Lower lobe of right lung (tissue), 2 donors: ENCODE results near the gene HYPK. TPM values are rescaled to one million over a fixed set of nuclear protein-coding genes. Genes with fewer than 3 reads are reported as not detected.
"Not testable (repeated sequence)": the region's sequence is repeated elsewhere in the genome, so short reads cannot be mapped to it uniquely, and the experiment has no call there.

Experiments used
- ATAC-seq, 2 donors: fragments of 200-7000 bp; cut with Tn5 transposase; one replicate each; pipeline ENCODE4 v1.9.1; 2020 to 2022; ENCODE audit warnings: mild to moderate bottlenecking in 2 of 2, moderate library complexity in 2 of 2
- DNase-seq: peaks from one replicate; pipeline ENCODE4 v3.0.0-alpha.2; 2020
- H3K27ac ChIP-seq: fragments of 200-600 bp; one replicate; pipeline ENCODE4 v1.8.0; 2022
- H3K27me3 ChIP-seq: fragments of 200-600 bp; one replicate; pipeline ENCODE4 v1.8.0; 2022; ENCODE audit warnings: low read depth
- H3K36me3 ChIP-seq: fragments of 200-600 bp; one replicate; pipeline ENCODE4 v1.8.0; 2022; ENCODE audit warnings: mild to moderate bottlenecking
- H3K4me1 ChIP-seq: fragments of 200-600 bp; one replicate; pipeline ENCODE4 v1.8.0; 2022
- H3K4me3 ChIP-seq: fragments of 200-600 bp; one replicate; pipeline ENCODE4 v1.8.0; 2022; ENCODE audit warnings: mild to moderate bottlenecking
- H3K9me3 ChIP-seq: fragments of 200-600 bp; one replicate; pipeline ENCODE4 v1.8.0; 2022
- intact Hi-C: fragments of 100-400 bp; cut with DNase I; formaldehyde crosslinking; loops from one replicate; pipeline ENCODE4 v1.11.0; 2022
- total RNA-seq: library from RNA; stranded (reverse); fragmentation: NEBNext Ultra II Directional; extraction: Animal tissue kit (Norgen Biotek cat#: 25700); gene quantifications from one replicate; pipeline ENCODE4 v1.2.1, GENCODE V29; 2021
- TF ChIP-seq, protein P1 (sequence below): fragments of 200-600 bp; IDR thresholded peaks from one replicate; pipeline ENCODE4 v1.8.0; 2022; ENCODE audit warnings: antibody characterized with exemption, mild to moderate bottlenecking
- donor health status: DM: no; HTN: yes; CAD: no; lungs with severe emphysema.

Gene HYPK
- total RNA-seq, 1 donor from 2014 or later, result 13.2 TPM

DNA sequence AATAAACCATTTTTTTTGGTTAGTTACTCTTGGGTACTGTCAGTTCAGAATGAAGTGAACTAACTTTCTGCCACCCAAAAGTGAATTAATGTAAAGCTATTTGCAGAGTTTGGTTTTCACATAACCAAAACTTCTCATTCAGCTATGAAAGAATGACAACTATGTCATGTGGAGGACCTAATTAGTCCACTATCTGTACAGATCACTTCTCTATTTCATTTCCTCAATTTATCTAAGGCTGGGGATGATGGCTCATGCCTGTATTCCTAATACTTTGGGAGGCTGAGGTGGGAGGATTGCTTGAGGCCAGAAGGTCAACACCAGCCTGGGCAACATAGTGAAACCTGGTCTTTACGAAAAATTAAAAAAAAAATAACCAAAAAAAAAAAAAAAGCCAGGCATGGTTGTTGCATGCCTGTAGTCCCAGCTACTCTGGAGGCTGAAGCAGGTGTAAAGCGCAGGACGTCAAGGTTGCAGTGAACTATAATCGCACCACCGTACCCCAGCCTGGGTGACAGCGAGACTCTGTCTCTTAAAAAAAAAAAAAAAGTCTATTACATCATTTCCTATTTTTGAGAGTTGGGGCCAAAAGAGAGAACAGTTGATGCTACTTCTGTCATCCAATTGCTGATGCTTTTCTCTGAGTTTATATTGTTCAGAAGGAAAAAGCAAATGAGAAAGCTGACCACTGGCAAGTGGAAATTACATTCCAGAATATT is 8.7 kb downstream of the HYPK start:
- intact Hi-C loops, result no loop called here
- peak in 1 of 2 donors; percentile 69 for ATAC-seq

DNA sequence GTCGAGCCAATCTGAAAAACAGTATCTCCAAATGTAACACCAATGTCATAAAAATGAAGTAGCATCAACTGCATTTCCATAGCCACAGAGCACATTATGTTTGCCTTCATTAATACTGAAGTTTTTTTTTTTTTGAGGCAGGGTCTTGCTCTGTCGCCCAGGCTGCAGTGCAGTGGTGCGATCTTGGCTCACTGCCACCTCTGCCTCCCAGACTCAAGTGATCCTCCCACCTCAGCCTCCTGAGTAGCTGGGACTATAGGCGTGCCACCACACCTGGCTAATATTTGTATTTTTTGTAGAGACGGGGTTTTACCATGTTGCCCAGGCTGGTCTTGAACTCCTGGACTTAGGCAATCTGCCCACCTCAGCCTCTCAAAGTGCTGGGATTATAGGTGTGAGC is 14.7 kb downstream of the HYPK start:
- DNase-seq, result peak; percentile 28
- H3K4me3 ChIP-seq, H3K27me3 ChIP-seq, ATAC-seq, H3K27ac ChIP-seq, H3K9me3 ChIP-seq, intact Hi-C loops, H3K4me1 ChIP-seq: not testable (repeated sequence)
- peaks cover 84% of the 10 kb centered on the region for H3K36me3 ChIP-seq

More for the DNA sequence above, 8.7 kb downstream of the HYPK start:
- no peak for DNase-seq
- H3K4me3 ChIP-seq, result no peak overlapping the region
- peaks cover 100% of the 10 kb centered on the region for H3K36me3 ChIP-seq
- no peaks in the 10 kb centered on the region for H3K4me1 ChIP-seq
- TF ChIP-seq, protein P1, sequence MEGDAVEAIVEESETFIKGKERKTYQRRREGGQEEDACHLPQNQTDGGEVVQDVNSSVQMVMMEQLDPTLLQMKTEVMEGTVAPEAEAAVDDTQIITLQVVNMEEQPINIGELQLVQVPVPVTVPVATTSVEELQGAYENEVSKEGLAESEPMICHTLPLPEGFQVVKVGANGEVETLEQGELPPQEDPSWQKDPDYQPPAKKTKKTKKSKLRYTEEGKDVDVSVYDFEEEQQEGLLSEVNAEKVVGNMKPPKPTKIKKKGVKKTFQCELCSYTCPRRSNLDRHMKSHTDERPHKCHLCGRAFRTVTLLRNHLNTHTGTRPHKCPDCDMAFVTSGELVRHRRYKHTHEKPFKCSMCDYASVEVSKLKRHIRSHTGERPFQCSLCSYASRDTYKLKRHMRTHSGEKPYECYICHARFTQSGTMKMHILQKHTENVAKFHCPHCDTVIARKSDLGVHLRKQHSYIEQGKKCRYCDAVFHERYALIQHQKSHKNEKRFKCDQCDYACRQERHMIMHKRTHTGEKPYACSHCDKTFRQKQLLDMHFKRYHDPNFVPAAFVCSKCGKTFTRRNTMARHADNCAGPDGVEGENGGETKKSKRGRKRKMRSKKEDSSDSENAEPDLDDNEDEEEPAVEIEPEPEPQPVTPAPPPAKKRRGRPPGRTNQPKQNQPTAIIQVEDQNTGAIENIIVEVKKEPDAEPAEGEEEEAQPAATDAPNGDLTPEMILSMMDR, result no peak
- no peak overlapping the region for H3K27ac ChIP-seq
- no peaks in the 10 kb centered on the region for H3K9me3 ChIP-seq
- H3K27me3 ChIP-seq, result no peaks in the 10 kb centered on the region

DNA sequence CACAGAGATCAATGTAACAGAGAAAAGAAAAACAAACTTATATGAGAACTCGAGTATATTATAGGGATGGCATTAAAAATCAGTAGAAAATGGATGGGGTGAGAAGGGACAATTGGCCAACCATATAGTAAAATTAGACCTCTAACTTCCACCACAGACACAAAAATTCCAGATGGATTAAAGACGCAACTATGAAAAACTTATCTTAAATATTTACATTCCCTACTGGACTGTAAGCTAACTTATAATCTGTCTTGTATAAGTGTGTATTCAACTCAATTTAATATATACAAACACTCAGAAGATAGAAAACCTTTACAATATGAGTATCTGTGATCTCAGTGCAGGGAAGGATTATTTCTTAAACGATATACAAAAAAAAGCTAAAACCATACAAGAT is 21.1 kb downstream of the HYPK start:
- Histone ChIP-seq H3K4me1 (peaks cover 37% of the 10 kb centered on the region), H3K27me3 (no peaks in the 10 kb centered on the region)

DNA sequence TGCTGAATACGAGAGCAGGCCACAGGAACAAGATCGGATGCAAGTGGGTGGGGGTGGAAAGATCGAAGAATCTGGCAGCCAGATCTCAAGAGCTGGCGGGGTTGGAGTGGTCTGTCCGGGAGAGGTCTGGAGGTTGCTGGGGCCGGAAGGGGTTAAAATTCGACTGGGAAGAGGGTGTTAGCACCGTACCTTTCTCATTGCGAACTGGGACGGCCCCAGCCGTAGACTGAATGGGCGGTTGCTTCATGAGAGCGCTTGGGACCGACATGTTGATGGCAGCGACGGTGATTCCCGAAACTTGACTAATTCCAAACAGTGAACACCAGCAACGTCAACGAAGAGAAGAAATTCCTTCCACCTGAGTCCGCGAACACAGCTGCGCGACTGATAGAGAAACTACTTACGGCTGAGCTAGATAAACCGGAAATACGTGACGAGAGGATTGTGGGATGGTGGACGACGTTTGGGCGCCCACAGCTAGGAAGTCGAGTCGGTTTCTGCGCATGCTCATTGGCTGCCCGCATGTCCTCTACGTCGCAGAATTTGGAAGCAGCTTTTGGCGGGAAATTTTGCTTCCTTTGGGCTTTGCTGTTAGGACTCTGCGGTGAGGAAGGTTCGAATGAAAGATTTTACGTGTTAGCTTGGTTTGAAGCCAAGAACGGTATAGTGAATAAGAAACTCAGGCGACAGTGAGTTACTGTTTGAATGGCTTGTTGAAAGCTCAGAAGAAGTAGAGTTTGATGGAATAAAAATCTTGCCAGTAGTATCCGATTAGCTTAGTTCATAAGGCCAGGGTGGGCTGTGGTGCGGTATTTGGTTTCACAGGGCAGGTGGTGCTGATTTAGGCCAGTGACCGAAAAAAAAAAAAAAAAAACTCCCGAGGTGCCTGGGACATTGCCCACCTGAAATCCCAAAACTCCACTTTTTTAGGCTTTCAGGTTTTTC is 24.2 kb downstream of the HYPK start, which contains the start of gene MFAP1:
Gene MFAP1, minus strand, starts transcription at position 389 of the 945 bp plus-strand sequence. Its CDS starts 121 bp downstream, at position 268.
- no peaks in the 10 kb centered on the region for H3K27me3 ChIP-seq
- intact Hi-C loops, result no loop called here
- peak; percentile 96 for DNase-seq
- peaks cover 51% of the 10 kb centered on the region for H3K4me1 ChIP-seq
- TF ChIP-seq, protein P1, result no peak
- H3K9me3 ChIP-seq, result no peaks in the 10 kb centered on the region
- ATAC-seq, result peak; percentile 95 to 97
- H3K4me3 ChIP-seq, result peak within 1 kb of the TSS; percentile 68
- H3K36me3 ChIP-seq, result peaks cover 5% of the 10 kb centered on the region
- H3K27ac ChIP-seq, result peak within 1 kb of the TSS; percentile 86

More for the DNA sequence above, 21.1 kb downstream of the HYPK start:
- Histone ChIP-seq H3K9me3 (no peaks in the 10 kb centered on the region), H3K27ac (no peak overlapping the region), H3K36me3 (peaks cover 21% of the 10 kb centered on the region), H3K4me3 (no peak overlapping the region)
- intact Hi-C loops, result no loop called here
- TF ChIP-seq, protein P1, result no peak
- no peak for DNase-seq
- ATAC-seq, result no peak

GRCh38 chr15:43825305-43825704 is 24.9 kb downstream of the HYPK start:
- H3K27ac ChIP-seq, DNase-seq, intact Hi-C loops, H3K27me3 ChIP-seq, H3K36me3 ChIP-seq, H3K9me3 ChIP-seq, ATAC-seq, H3K4me3 ChIP-seq: not testable (repeated sequence)
- peaks cover 51% of the 10 kb centered on the region for H3K4me1 ChIP-seq

DNA sequence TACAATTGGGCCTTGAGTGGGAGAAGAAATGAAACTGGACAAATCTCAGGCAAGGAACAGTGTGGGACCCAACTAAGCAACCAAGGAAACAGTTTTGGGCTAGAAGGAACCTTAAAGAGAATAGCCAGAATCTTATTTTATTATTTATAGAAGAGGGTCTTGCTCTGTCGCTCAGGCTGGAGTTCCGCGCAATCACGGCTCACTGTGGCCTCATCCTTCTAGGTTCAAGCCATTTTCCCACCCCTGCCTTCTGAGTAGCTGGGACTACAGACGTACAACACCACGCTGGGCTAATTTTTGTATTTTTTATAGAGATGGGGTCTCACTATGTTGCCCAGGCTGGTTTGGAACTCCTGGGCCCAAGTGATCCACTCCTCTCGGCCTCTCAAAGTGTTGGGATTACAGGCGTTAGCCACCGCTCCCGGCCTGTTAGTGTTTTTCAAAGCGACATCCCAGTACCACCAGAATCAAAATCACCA is 25.7 kb downstream of the HYPK start:
- Histone ChIP-seq H3K36me3 (no peaks in the 10 kb centered on the region), H3K9me3 (no peaks in the 10 kb centered on the region), H3K27me3 (no peaks in the 10 kb centered on the region), H3K4me1 (peaks cover 47% of the 10 kb centered on the region), H3K27ac (peak overlapping the region; percentile 74), H3K4me3 (peak overlapping the region; percentile 63)
- DNase-seq (no peak), ATAC-seq (no peak)
- TF ChIP-seq, protein P1, result no peak
- intact Hi-C loops, result no loop called here
